IMR-90 (cell line): Measurements from ENCODE around the gene DMAC1. TPM values are rescaled to one million over a fixed set of nuclear protein-coding genes. Genes with fewer than 3 reads are reported as not detected.

ENCODE experiments used
- ATAC-seq: fragments of 200-7000 bp; cut with Tn5 transposase; 2 replicates; pipeline ENCODE4 v1.9.1; 2020; ENCODE audit warnings: low read depth, mild to moderate bottlenecking, moderate library complexity
- BruUV-seq: library from RNA; stranded (reverse); fragments of 400-500 nt; replicated peaks from 2 replicates; lab custom pipeline; 2021; lab: Mats Ljungman, UMichigan
- CTCF ChIA-PET: fragments of 300-600 bp; formaldehyde crosslinking; extraction: SDS; loops from one replicate; lab custom pipeline; 2021; ENCODE audit warnings: antibody characterized with exemption; lab: Yijun Ruan, JAX
- POLR2A ChIA-PET: fragments of 300-600 bp; sonication (Branson Sonifier 250); formaldehyde crosslinking; loops from one replicate; lab custom pipeline; 2022; ENCODE audit warnings: antibody characterized with exemption; ENCODE audit not compliant: unreplicated experiment; lab: Charles Lee
- DNase-seq: peaks from one replicate; pipeline ENCODE4 v3.0.0; 2013
- H2AFZ ChIP-seq: replicated peaks from 2 replicates; pipeline ENCODE3; 2013; ENCODE audit warnings: low read length, mild to moderate bottlenecking; ENCODE audit not compliant: poor library complexity
- H2AK5ac ChIP-seq: 2 replicates; pipeline ENCODE4 v1.6.1; 2013; ENCODE audit warnings: low read depth, low read length, inconsistent platforms
- H2AK9ac ChIP-seq: replicated peaks from 2 replicates; pipeline ENCODE3; 2013; ENCODE audit warnings: mild to moderate bottlenecking, low read depth, low read length, moderate library complexity; ENCODE audit not compliant: poor library complexity
- H2BK120ac ChIP-seq: 2 replicates; pipeline ENCODE4 v1.6.1; 2013; ENCODE audit warnings: low read depth, low read length, inconsistent platforms
- H2BK15ac ChIP-seq: 3 replicates; pipeline ENCODE4 v1.6.1; 2013; ENCODE audit warnings: low read depth, low read length, inconsistent platforms
- H2BK20ac ChIP-seq: 2 replicates; pipeline ENCODE4 v1.6.1; 2013; ENCODE audit warnings: low read depth, mild to moderate bottlenecking, inconsistent platforms, low read length, moderate library complexity
- H2BK5ac ChIP-seq: 2 replicates; pipeline ENCODE4 v1.6.1; 2013; ENCODE audit warnings: mild to moderate bottlenecking, low read depth, low read length, inconsistent platforms; ENCODE audit not compliant: poor library complexity, severe bottlenecking
- H3K14ac ChIP-seq: replicated peaks from 2 replicates; pipeline ENCODE4 v1.6.1; 2013; ENCODE audit warnings: low read depth, low read length, inconsistent platforms
- H3K18ac ChIP-seq: 2 replicates; pipeline ENCODE4 v1.6.1; 2013; ENCODE audit warnings: low read depth, low read length, control low read depth
- H3K23ac ChIP-seq: 2 replicates; pipeline ENCODE4 v1.6.1; 2013; ENCODE audit warnings: low read depth, low read length, inconsistent platforms
- H3K27ac ChIP-seq: 2 replicates; pipeline ENCODE4 v1.5.1; 2013; ENCODE audit warnings: mild to moderate bottlenecking, control low read depth, low read length; ENCODE audit not compliant: insufficient read depth
- H3K27me3 ChIP-seq: 2 replicates; pipeline ENCODE4 v1.6.1; 2013; ENCODE audit warnings: low read length; ENCODE audit not compliant: control insufficient read depth, insufficient read depth
- H3K36me3 ChIP-seq: 2 replicates; pipeline ENCODE4 v1.6.1; 2013; ENCODE audit warnings: low read length, mixed read lengths; ENCODE audit not compliant: control insufficient read depth, insufficient read depth
- H3K4ac ChIP-seq: 2 replicates; pipeline ENCODE4 v1.6.1; 2013; ENCODE audit warnings: low read depth, low read length, inconsistent platforms
- H3K4me1 ChIP-seq: 2 replicates; pipeline ENCODE4 v1.6.1; 2013; ENCODE audit warnings: low read length, mixed read lengths; ENCODE audit not compliant: control insufficient read depth, insufficient read depth
- H3K4me2 ChIP-seq: 2 replicates; pipeline ENCODE4 v1.6.1; 2013; ENCODE audit warnings: low read depth, mild to moderate bottlenecking, control low read depth, low read length, moderate library complexity
- H3K4me3 ChIP-seq: 2 replicates; pipeline ENCODE4 v1.5.1; 2013; ENCODE audit warnings: low read depth, mild to moderate bottlenecking, control low read depth, low read length, moderate library complexity; ENCODE audit not compliant: insufficient read depth
- H3K56ac ChIP-seq: 2 replicates; pipeline ENCODE4 v1.6.1; 2013; ENCODE audit warnings: low read length, inconsistent platforms; ENCODE audit not compliant: insufficient read depth; ENCODE audit errors: extremely low read depth
- H3K79me1 ChIP-seq, 2 experiments: 2 replicates each; pipeline ENCODE4 v1.6.1; 2013; ENCODE audit warnings: low read length in 2 of 2, inconsistent platforms in 1 of 2, low read depth in 1 of 2
- H3K9ac ChIP-seq: 2 replicates; pipeline ENCODE4 v1.6.1; 2013; ENCODE audit warnings: low read depth, low read length, control low read depth
- H3K9me1 ChIP-seq: 2 replicates; pipeline ENCODE4 v1.6.1; 2013; ENCODE audit warnings: low read length, inconsistent platforms; ENCODE audit not compliant: insufficient read depth
- H3K9me3 ChIP-seq: 2 replicates; pipeline ENCODE4 v1.6.1; 2013; ENCODE audit warnings: low read length; ENCODE audit not compliant: control insufficient read depth, insufficient read depth
- H4K20me1 ChIP-seq: 2 replicates; pipeline ENCODE4 v1.6.1; 2013; ENCODE audit warnings: low read length, inconsistent platforms; ENCODE audit not compliant: insufficient read depth
- H4K5ac ChIP-seq: 2 replicates; pipeline ENCODE4 v1.6.1; 2013; ENCODE audit warnings: mild to moderate bottlenecking, low read depth, low read length, control low read depth
- H4K8ac ChIP-seq, 2 experiments: 2 replicates each; pipeline ENCODE4 v1.6.1; 2013; ENCODE audit warnings: low read depth in 2 of 2, low read length in 2 of 2, control low read depth in 1 of 2, inconsistent platforms in 1 of 2
- H4K91ac ChIP-seq: 2 replicates; pipeline ENCODE4 v1.6.1; 2013; ENCODE audit warnings: low read depth, low read length, inconsistent platforms; ENCODE audit not compliant: insufficient read depth
- BHLHE40 ChIP-seq: fragments of 150-350 bp; IDR thresholded peaks from 2 replicates; pipeline ENCODE4 v1.6.1; 2016; ENCODE audit warnings: mild to moderate bottlenecking, low read depth, low read length
- CEBPB ChIP-seq: IDR thresholded peaks from 2 replicates; pipeline ENCODE4 v1.6.1; 2012; ENCODE audit warnings: low read depth, low read length, improper control_type of control experiment
- CHD1 ChIP-seq: IDR thresholded peaks from 2 replicates; pipeline ENCODE4 v1.6.1; 2012; ENCODE audit warnings: low read depth, low read length, improper control_type of control experiment
- CTCF ChIP-seq: conservative IDR thresholded peaks from 2 replicates; pipeline ENCODE4 v1.5.1; 2012; ENCODE audit warnings: mild to moderate bottlenecking, low read depth, low read length, improper control_type of control experiment
- ELK1 ChIP-seq: fragments of 150-350 bp; IDR thresholded peaks from 2 replicates; pipeline ENCODE4 v1.6.1; 2016; ENCODE audit warnings: low read depth, mild to moderate bottlenecking, low read length, moderate library complexity, borderline replicate concordance
- FOS ChIP-seq: fragments of 150-350 bp; IDR thresholded peaks from 2 replicates; pipeline ENCODE4 v1.6.1; 2016; ENCODE audit warnings: low read depth, low read length
- MAFK ChIP-seq: IDR thresholded peaks from 2 replicates; pipeline ENCODE4 v1.6.1; 2012; ENCODE audit warnings: low read depth, low read length, improper control_type of control experiment
- MAZ ChIP-seq: IDR thresholded peaks from 2 replicates; pipeline ENCODE4 v1.6.1; 2012; ENCODE audit warnings: low read depth, mild to moderate bottlenecking, low read length, improper control_type of control experiment, moderate library complexity, borderline replicate concordance
- MXI1 ChIP-seq: IDR thresholded peaks from 2 replicates; pipeline ENCODE4 v1.6.1; 2012; ENCODE audit warnings: low read depth, mild to moderate bottlenecking, low read length, moderate library complexity, borderline replicate concordance
- NFE2L2 ChIP-seq: fragments of 150-350 bp; IDR thresholded peaks from 2 replicates; pipeline ENCODE4 v1.6.1; 2016; ENCODE audit warnings: low read depth, mild to moderate bottlenecking, low read length
- POLR2A ChIP-seq: IDR thresholded peaks from 2 replicates; pipeline ENCODE4 v1.6.1; 2012; ENCODE audit warnings: mild to moderate bottlenecking, low read depth, low read length
- RAD21 ChIP-seq: IDR thresholded peaks from 2 replicates; pipeline ENCODE4 v1.6.1; 2012; ENCODE audit warnings: low read length, improper control_type of control experiment
- RCOR1 ChIP-seq: IDR thresholded peaks from 2 replicates; pipeline ENCODE4 v1.6.1; 2012; ENCODE audit warnings: mild to moderate bottlenecking, low read length, improper control_type of control experiment; ENCODE audit not compliant: insufficient replicate concordance
- RFX5 ChIP-seq: IDR thresholded peaks from 2 replicates; pipeline ENCODE4 v1.8.0; 2012; ENCODE audit warnings: low read depth, mild to moderate bottlenecking, low read length, moderate library complexity
- SMC3 ChIP-seq: fragments of 150-350 bp; IDR thresholded peaks from 2 replicates; pipeline ENCODE4 v1.6.1; 2016; ENCODE audit warnings: low read depth, mild to moderate bottlenecking, antibody characterized with exemption, low read length, moderate library complexity
- USF2 ChIP-seq: fragments of 150-350 bp; IDR thresholded peaks from 2 replicates; pipeline ENCODE4 v1.6.1; 2017; ENCODE audit warnings: mild to moderate bottlenecking, antibody characterized with exemption, low read length, low read depth
- WGBS, 2 experiments: methylation state at CpG; one replicate each; pipeline versions ENCODE4 v1.1.5 to v1.1.7; 2013; ENCODE audit warnings: missing lambda C conversion rate in 2 of 2; ENCODE audit not compliant: insufficient read length in 1 of 2; ENCODE audit errors: extremely low coverage in 2 of 2; 5-methylcytosine and 5-hydroxymethylcytosine counted together
- dilution Hi-C: fragments of 300-500 bp; cut with HindIII; formaldehyde crosslinking; loops from one replicate; pipeline ENCODE4 v1.14.3; 2018; ENCODE audit warnings: low sequenced_read_pairs; ENCODE audit not compliant: unreplicated experiment
- in situ Hi-C: fragments of 300-500 bp; cut with MboI; formaldehyde crosslinking; loops from 3 replicates; pipeline ENCODE4 v1.14.3; 2019; ENCODE audit warnings: low sequenced_read_pairs, inconsistent platforms, mixed read lengths
- intact Hi-C: fragments of 100-400 bp; cut with micrococcal nuclease; formaldehyde crosslinking; loops from 2 replicates; pipeline ENCODE4 v1.10.0; 2022
- polyA plus RNA-seq, 3 experiments: library from polyadenylated mRNA; depleted of rRNA; stranded (reverse); fragments of >200 nt; gene quantifications; 2 replicates each; pipeline ENCODE4 v1.2.3, GENCODE V29; 2012; ENCODE audit warnings: low replicate concordance in 1 of 3
- total RNA-seq: library from RNA; depleted of rRNA; stranded (reverse); fragments of >200 nt; gene quantifications from 2 replicates; pipeline ENCODE4 v1.2.3, GENCODE V29; 2012

DMAC1 gene
- total and polyA plus RNA-seq, 2 of the 4 experiments (the other 2 are of a cell fraction) = 8.1 to 14.5 TPM

- Histone ChIP-seq H3K9ac (no peak overlapping the region), H3K4me3 (no peak overlapping the region), H3K27me3 (no peaks in the 10 kb centered on the region), H4K8ac (no peak overlapping the region), H2BK20ac (no peak overlapping the region), H3K18ac (no peak overlapping the region), H3K27ac (no peak overlapping the region), H2AK5ac (no peak overlapping the region), H3K4me1 (no peaks in the 10 kb centered on the region), H3K56ac (no peak overlapping the region), H4K91ac (no peak overlapping the region), H4K5ac (no peak overlapping the region), H3K36me3 (no peaks in the 10 kb centered on the region), H3K14ac (no peak overlapping the region), H2AFZ (no peak overlapping the region), H2AK9ac (no peak overlapping the region), H3K9me1 (no peaks in the 10 kb centered on the region), H3K79me1 (no peaks in the 10 kb centered on the region), H2BK120ac (no peak overlapping the region), H2BK15ac (no peak overlapping the region), H4K20me1 (no peaks in the 10 kb centered on the region), H3K23ac (no peak overlapping the region), H3K4ac (no peak overlapping the region), H3K9me3 (no peaks in the 10 kb centered on the region), H2BK5ac (no peak overlapping the region), H3K4me2 (no peak overlapping the region)
- no peak for DNase-seq
- BruUV-seq = no TSS peak
- intact Hi-C loops (no loop called here), dilution Hi-C loops (no loop called here), in situ Hi-C loops (no loop called here)
- POLR2A ChIA-PET = no interaction called here
- WGBS, 2 experiments = 100% methylated on average over 1 of the region's 3 CpGs; no CpG with 5 or more reads in 1 of the 2 experiments
- CTCF ChIA-PET = no interaction called here
- ATAC-seq = no peak
- TF ChIP-seq RFX5 (no peak), MAZ (no peak), CEBPB (no peak), CTCF (no peak), NFE2L2 (no peak), RCOR1 (no peak), SMC3 (no peak), MXI1 (no peak), ELK1 (no peak), CHD1 (no peak), BHLHE40 (no peak), USF2 (no peak), POLR2A (no peak), MAFK (no peak), RAD21 (no peak), FOS (no peak)
Observed at GRCh38 chr9:7788772-7789171, 10.8 kb downstream of the DMAC1 start.
